Measurements from ENCODE around the gene USP48.
"Not testable (repeated sequence)": the region's sequence is repeated elsewhere in the genome, so short reads cannot be mapped to it uniquely, and the experiment has no call there.

Gene USP48

DNA sequence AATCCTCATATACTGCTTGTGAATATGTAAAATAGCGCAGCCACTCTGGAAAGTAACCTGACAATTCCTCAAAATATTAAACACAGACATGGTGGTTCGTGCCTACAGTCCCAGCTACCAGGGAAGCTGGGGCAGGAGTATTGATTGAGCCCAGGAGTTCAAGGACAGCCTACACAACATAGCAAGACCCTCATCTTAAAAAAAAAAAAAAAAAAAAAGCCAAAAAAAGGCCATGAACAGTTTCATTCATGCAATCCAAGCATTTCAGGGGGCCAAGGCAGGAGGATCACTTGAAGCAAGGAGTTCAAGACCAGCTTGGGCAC is 4.6 kb downstream of the USP48 start:
- intact Hi-C loops (cut with DNase I) = no loop called here
- DNase-seq = no peak

- DNase-seq; intact Hi-C loops (cut with DNase I): not testable (repeated sequence)
Observed at GRCh38 chr1:21776925-21777324, 6.0 kb downstream of the USP48 start.

- intact Hi-C loops (cut with DNase I) = no loop called here
- DNase-seq = no peak
Observed at GRCh38 chr1:21775985-21776562, 6.9 kb downstream of the USP48 start.

DNA sequence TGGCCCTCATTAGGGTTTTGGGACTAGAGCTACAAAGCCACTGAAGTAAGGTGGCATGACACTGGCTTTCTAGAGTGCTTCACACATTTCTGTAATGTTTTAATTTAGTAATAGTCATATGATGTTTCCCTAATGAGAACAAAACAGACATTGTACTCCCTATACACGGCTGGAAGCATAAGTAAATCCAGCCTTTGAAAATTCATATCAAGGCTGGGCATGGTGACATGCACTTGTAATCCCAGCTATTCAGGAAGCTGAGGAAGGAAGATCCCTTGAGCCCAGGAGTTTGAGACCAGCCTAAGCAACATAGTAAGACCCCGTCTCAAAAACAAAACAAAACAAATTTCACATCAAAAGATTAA is 7.4 kb downstream of the USP48 start:
- intact Hi-C loops (cut with DNase I) = no loop called here
- no peak for DNase-seq

- intact Hi-C loops (cut with DNase I) = no loop called here
Observed at GRCh38 chr1:21774835-21775549, 8.0 kb downstream of the USP48 start.

GRCh38 chr1:21773585-21773984 is 9.4 kb downstream of the USP48 start:
- intact Hi-C loops (cut with DNase I) = no loop called here
- no peak for DNase-seq

More at GRCh38 chr1:21774835-21775549, 8.0 kb downstream of the USP48 start:
- DNase-seq = no peak

DNA sequence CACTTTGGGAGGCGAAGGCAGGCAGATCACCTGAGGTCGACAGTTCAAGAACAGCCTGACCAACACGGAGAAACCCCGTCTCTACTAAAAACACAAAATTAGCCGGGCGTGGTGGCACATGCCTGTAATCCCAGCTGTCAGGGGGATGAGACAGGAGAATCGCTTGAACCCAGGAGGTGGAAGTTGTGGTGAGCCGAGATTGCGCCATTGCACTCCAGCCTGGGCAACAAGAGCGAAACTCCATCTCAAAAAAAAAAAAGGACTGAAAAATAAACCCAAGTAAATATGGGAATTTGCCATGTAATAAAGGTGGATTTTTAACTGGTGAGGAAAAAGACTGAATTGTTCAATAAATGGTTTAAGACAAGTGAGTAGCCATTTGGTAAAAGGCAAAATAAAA is 11.3 kb downstream of the USP48 start:
- intact Hi-C loops (cut with DNase I); DNase-seq: not testable (repeated sequence)

GRCh38 chr1:21770602-21771001 is 12.3 kb downstream of the USP48 start:
- intact Hi-C loops (cut with DNase I); DNase-seq: not testable (repeated sequence)

GRCh38 chr1:21770201-21770600 is 12.7 kb downstream of the USP48 start:
- DNase-seq = no peak
- intact Hi-C loops (cut with DNase I) = no loop called here

DNA sequence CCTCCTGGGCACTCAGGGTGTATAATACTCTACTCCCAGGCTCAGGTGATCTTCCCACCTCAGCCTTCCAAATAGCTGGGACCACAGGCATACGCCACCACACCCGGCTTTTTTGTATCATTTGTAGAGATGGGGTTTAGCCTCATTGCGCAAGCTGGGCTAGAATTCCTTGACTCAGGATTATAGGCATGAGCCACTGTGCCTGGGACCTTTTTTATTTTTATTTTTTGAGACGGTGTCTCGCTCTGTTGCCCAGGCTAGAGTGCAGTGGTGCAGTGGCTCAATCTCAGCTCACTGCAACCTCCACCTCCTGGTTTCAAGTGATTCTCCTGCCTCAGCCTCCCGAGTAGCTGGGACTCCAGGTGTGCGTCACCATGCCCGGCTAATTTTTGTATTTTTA is 15.8 kb downstream of the USP48 start:
- intact Hi-C loops (cut with DNase I); DNase-seq: not testable (repeated sequence)

DNA sequence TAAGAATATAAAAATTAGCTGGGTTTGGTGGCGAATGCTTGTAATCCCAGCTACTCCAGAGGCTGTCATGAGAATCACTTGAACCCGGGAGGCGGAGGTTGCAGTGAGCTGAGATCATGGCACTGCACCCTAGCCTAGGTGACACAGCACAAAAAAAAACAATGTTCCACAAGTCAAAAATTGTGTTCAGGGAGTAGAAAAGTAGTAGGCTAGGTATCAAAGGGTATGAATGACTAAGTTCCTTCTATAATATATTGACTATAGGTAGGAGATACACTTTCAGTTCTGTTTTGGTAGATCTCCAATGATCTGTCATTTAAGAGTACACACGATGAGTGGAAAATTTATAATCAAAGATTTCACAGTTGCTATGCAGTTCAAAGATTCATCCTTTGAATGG is 16.7 kb downstream of the USP48 start:
- intact Hi-C loops (cut with DNase I) = no loop called here

GRCh38 chr1:21764615-21765423 is 18.1 kb downstream of the USP48 start:
- no peak for DNase-seq
- intact Hi-C loops (cut with DNase I) = no loop called here

More for the DNA sequence above, 16.7 kb downstream of the USP48 start:
- no peak for DNase-seq

DNA sequence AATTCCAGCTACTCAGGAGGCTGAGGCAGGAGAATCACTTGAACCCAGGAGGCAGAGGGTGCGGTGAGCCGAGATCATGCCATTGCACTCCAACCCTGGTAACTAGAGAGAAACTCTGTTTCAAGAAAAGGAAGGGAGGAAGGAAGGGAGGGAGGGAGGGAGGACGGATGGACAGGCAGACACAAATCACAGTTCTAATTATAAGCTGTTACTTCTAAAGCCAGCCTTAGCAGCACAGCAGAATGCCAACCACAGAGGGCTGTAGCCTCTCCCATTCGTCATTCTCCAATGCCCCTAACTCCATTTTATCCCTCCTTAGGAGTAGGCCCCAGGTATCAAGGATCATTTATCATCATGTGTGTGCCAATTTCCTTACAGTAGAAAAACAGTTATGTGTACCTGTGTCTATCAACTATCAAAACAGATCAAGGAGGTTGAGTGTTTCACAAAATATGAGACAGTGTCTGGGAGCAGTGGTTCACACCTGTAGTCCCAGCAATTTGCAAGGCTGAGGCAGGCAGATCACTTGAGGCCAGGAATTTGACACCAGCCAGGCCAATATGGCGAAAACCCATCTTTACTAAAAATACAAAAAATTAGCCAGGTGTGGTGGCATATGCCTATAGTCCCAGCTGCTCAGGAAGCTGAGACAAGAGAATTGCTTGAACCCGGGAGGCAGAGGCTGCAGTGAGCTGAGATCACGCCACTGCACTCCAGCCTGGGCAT is 19.1 kb downstream of the USP48 start:
- no peak for DNase-seq
- intact Hi-C loops (cut with DNase I) = no loop called here

GRCh38 chr1:21763236-21763635 is 19.7 kb downstream of the USP48 start:
- no peak for DNase-seq
- intact Hi-C loops (cut with DNase I) = no loop called here

- no peak for DNase-seq
- intact Hi-C loops (cut with DNase I) = no loop called here
Observed at GRCh38 chr1:21762022-21762404, 20.9 kb downstream of the USP48 start.

GRCh38 chr1:21761052-21761451 is 21.9 kb downstream of the USP48 start:
- intact Hi-C loops (cut with DNase I) = no loop called here
- no peak for DNase-seq

- DNase-seq = no peak
- intact Hi-C loops (cut with DNase I) = no loop called here
Observed at GRCh38 chr1:21759818-21760217, 23.1 kb downstream of the USP48 start.

- intact Hi-C loops (cut with DNase I) = no loop called here
- no peak for DNase-seq
Observed at GRCh38 chr1:21759182-21759581, 23.8 kb downstream of the USP48 start.

GRCh38 chr1:21758614-21759013 is 24.3 kb downstream of the USP48 start:
- no peak for DNase-seq
- intact Hi-C loops (cut with DNase I) = no loop called here

GRCh38 chr1:21756393-21757089 is 26.4 kb downstream of the USP48 start:
- intact Hi-C loops (cut with DNase I) = no loop called here
- no peak for DNase-seq

DNA sequence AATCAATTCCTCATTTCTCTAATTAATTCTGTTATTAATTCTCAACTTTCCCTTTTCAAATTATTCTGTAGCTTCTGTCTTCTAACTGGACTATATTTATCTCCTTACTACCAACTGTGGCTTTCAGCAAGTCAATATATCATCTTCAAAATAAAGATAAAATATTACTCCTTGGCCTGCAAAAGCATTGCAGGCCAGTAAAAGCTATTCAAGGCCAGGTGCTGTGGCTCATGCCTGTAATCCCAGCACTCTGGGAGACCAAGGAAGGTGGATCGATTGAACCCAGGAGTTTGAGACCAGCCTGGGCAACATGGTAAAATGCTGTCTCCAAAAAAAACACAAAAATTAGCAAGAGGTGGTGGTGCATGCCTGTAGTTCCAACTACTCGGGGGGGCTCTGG is 27.9 kb downstream of the USP48 start:
- intact Hi-C loops (cut with DNase I) = no loop called here
- DNase-seq = no peak

Measured in posterior cingulate gyrus (tissue), 11 donors.